IMR-90 (cell line): ENCODE data around the gene GLT1D1. TPM values are rescaled to one million over a fixed set of nuclear protein-coding genes. Genes with fewer than 3 reads are reported as not detected.

Experiments used
- ATAC-seq: fragments of 200-7000 bp; cut with Tn5 transposase; 2 replicates; pipeline ENCODE4 v1.9.1; 2020; ENCODE audit warnings: low read depth, mild to moderate bottlenecking, moderate library complexity
- BruUV-seq: library from RNA; stranded (reverse); fragments of 400-500 nt; replicated peaks from 2 replicates; lab custom pipeline; 2021; lab: Mats Ljungman, UMichigan
- CTCF ChIA-PET: fragments of 300-600 bp; formaldehyde crosslinking; extraction: SDS; loops from one replicate; lab custom pipeline; 2021; ENCODE audit warnings: antibody characterized with exemption; lab: Yijun Ruan, JAX
- POLR2A ChIA-PET: fragments of 300-600 bp; sonication (Branson Sonifier 250); formaldehyde crosslinking; loops from one replicate; lab custom pipeline; 2022; ENCODE audit warnings: antibody characterized with exemption; ENCODE audit not compliant: unreplicated experiment; lab: Charles Lee
- DNase-seq: peaks from one replicate; pipeline ENCODE4 v3.0.0; 2013
- H2AFZ ChIP-seq: replicated peaks from 2 replicates; pipeline ENCODE3; 2013; ENCODE audit warnings: low read length, mild to moderate bottlenecking; ENCODE audit not compliant: poor library complexity
- H2AK5ac ChIP-seq: 2 replicates; pipeline ENCODE4 v1.6.1; 2013; ENCODE audit warnings: low read depth, low read length, inconsistent platforms
- H2AK9ac ChIP-seq: replicated peaks from 2 replicates; pipeline ENCODE3; 2013; ENCODE audit warnings: mild to moderate bottlenecking, low read depth, low read length, moderate library complexity; ENCODE audit not compliant: poor library complexity
- H2BK120ac ChIP-seq: 2 replicates; pipeline ENCODE4 v1.6.1; 2013; ENCODE audit warnings: low read depth, low read length, inconsistent platforms
- H2BK15ac ChIP-seq: 3 replicates; pipeline ENCODE4 v1.6.1; 2013; ENCODE audit warnings: low read depth, low read length, inconsistent platforms
- H2BK20ac ChIP-seq: 2 replicates; pipeline ENCODE4 v1.6.1; 2013; ENCODE audit warnings: low read depth, mild to moderate bottlenecking, inconsistent platforms, low read length, moderate library complexity
- H2BK5ac ChIP-seq: 2 replicates; pipeline ENCODE4 v1.6.1; 2013; ENCODE audit warnings: mild to moderate bottlenecking, low read depth, low read length, inconsistent platforms; ENCODE audit not compliant: poor library complexity, severe bottlenecking
- H3K14ac ChIP-seq: replicated peaks from 2 replicates; pipeline ENCODE4 v1.6.1; 2013; ENCODE audit warnings: low read depth, low read length, inconsistent platforms
- H3K18ac ChIP-seq: 2 replicates; pipeline ENCODE4 v1.6.1; 2013; ENCODE audit warnings: low read depth, low read length, control low read depth
- H3K23ac ChIP-seq: 2 replicates; pipeline ENCODE4 v1.6.1; 2013; ENCODE audit warnings: low read depth, low read length, inconsistent platforms
- H3K27ac ChIP-seq: 2 replicates; pipeline ENCODE4 v1.5.1; 2013; ENCODE audit warnings: mild to moderate bottlenecking, control low read depth, low read length; ENCODE audit not compliant: insufficient read depth
- H3K27me3 ChIP-seq: 2 replicates; pipeline ENCODE4 v1.6.1; 2013; ENCODE audit warnings: low read length; ENCODE audit not compliant: control insufficient read depth, insufficient read depth
- H3K36me3 ChIP-seq: 2 replicates; pipeline ENCODE4 v1.6.1; 2013; ENCODE audit warnings: low read length, mixed read lengths; ENCODE audit not compliant: control insufficient read depth, insufficient read depth
- H3K4ac ChIP-seq: 2 replicates; pipeline ENCODE4 v1.6.1; 2013; ENCODE audit warnings: low read depth, low read length, inconsistent platforms
- H3K4me1 ChIP-seq: 2 replicates; pipeline ENCODE4 v1.6.1; 2013; ENCODE audit warnings: low read length, mixed read lengths; ENCODE audit not compliant: control insufficient read depth, insufficient read depth
- H3K4me2 ChIP-seq: 2 replicates; pipeline ENCODE4 v1.6.1; 2013; ENCODE audit warnings: low read depth, mild to moderate bottlenecking, control low read depth, low read length, moderate library complexity
- H3K4me3 ChIP-seq: 2 replicates; pipeline ENCODE4 v1.5.1; 2013; ENCODE audit warnings: low read depth, mild to moderate bottlenecking, control low read depth, low read length, moderate library complexity; ENCODE audit not compliant: insufficient read depth
- H3K56ac ChIP-seq: 2 replicates; pipeline ENCODE4 v1.6.1; 2013; ENCODE audit warnings: low read length, inconsistent platforms; ENCODE audit not compliant: insufficient read depth; ENCODE audit errors: extremely low read depth
- H3K79me1 ChIP-seq, 2 experiments: 2 replicates each; pipeline ENCODE4 v1.6.1; 2013; ENCODE audit warnings: low read length in 2 of 2, inconsistent platforms in 1 of 2, low read depth in 1 of 2
- H3K9ac ChIP-seq: 2 replicates; pipeline ENCODE4 v1.6.1; 2013; ENCODE audit warnings: low read depth, low read length, control low read depth
- H3K9me1 ChIP-seq: 2 replicates; pipeline ENCODE4 v1.6.1; 2013; ENCODE audit warnings: low read length, inconsistent platforms; ENCODE audit not compliant: insufficient read depth
- H3K9me3 ChIP-seq: 2 replicates; pipeline ENCODE4 v1.6.1; 2013; ENCODE audit warnings: low read length; ENCODE audit not compliant: control insufficient read depth, insufficient read depth
- H4K20me1 ChIP-seq: 2 replicates; pipeline ENCODE4 v1.6.1; 2013; ENCODE audit warnings: low read length, inconsistent platforms; ENCODE audit not compliant: insufficient read depth
- H4K5ac ChIP-seq: 2 replicates; pipeline ENCODE4 v1.6.1; 2013; ENCODE audit warnings: mild to moderate bottlenecking, low read depth, low read length, control low read depth
- H4K8ac ChIP-seq, 2 experiments: 2 replicates each; pipeline ENCODE4 v1.6.1; 2013; ENCODE audit warnings: low read depth in 2 of 2, low read length in 2 of 2, control low read depth in 1 of 2, inconsistent platforms in 1 of 2
- H4K91ac ChIP-seq: 2 replicates; pipeline ENCODE4 v1.6.1; 2013; ENCODE audit warnings: low read depth, low read length, inconsistent platforms; ENCODE audit not compliant: insufficient read depth
- CHD1 ChIP-seq: IDR thresholded peaks from 2 replicates; pipeline ENCODE4 v1.6.1; 2012; ENCODE audit warnings: low read depth, low read length, improper control_type of control experiment
- MAFK ChIP-seq: IDR thresholded peaks from 2 replicates; pipeline ENCODE4 v1.6.1; 2012; ENCODE audit warnings: low read depth, low read length, improper control_type of control experiment
- MAZ ChIP-seq: IDR thresholded peaks from 2 replicates; pipeline ENCODE4 v1.6.1; 2012; ENCODE audit warnings: low read depth, mild to moderate bottlenecking, low read length, improper control_type of control experiment, moderate library complexity, borderline replicate concordance
- MXI1 ChIP-seq: IDR thresholded peaks from 2 replicates; pipeline ENCODE4 v1.6.1; 2012; ENCODE audit warnings: low read depth, mild to moderate bottlenecking, low read length, moderate library complexity, borderline replicate concordance
- RAD21 ChIP-seq: IDR thresholded peaks from 2 replicates; pipeline ENCODE4 v1.6.1; 2012; ENCODE audit warnings: low read length, improper control_type of control experiment
- WGBS, 2 experiments: methylation state at CpG; one replicate each; pipeline versions ENCODE4 v1.1.5 to v1.1.7; 2013; ENCODE audit warnings: missing lambda C conversion rate in 2 of 2; ENCODE audit not compliant: insufficient read length in 1 of 2; ENCODE audit errors: extremely low coverage in 2 of 2; 5-methylcytosine and 5-hydroxymethylcytosine counted together
- dilution Hi-C: fragments of 300-500 bp; cut with HindIII; formaldehyde crosslinking; loops from one replicate; pipeline ENCODE4 v1.14.3; 2018; ENCODE audit warnings: low sequenced_read_pairs; ENCODE audit not compliant: unreplicated experiment
- in situ Hi-C: fragments of 300-500 bp; cut with MboI; formaldehyde crosslinking; loops from 3 replicates; pipeline ENCODE4 v1.14.3; 2019; ENCODE audit warnings: low sequenced_read_pairs, inconsistent platforms, mixed read lengths
- intact Hi-C: fragments of 100-400 bp; cut with micrococcal nuclease; formaldehyde crosslinking; loops from 2 replicates; pipeline ENCODE4 v1.10.0; 2022
- polyA plus RNA-seq, 3 experiments: library from polyadenylated mRNA; depleted of rRNA; stranded (reverse); fragments of >200 nt; gene quantifications; 2 replicates each; pipeline ENCODE4 v1.2.3, GENCODE V29; 2012; ENCODE audit warnings: low replicate concordance in 1 of 3
- total RNA-seq: library from RNA; depleted of rRNA; stranded (reverse); fragments of >200 nt; gene quantifications from 2 replicates; pipeline ENCODE4 v1.2.3, GENCODE V29; 2012
- TF ChIP-seq, protein P1 (sequence below): conservative IDR thresholded peaks from 2 replicates; pipeline ENCODE4 v1.5.1; 2012; ENCODE audit warnings: mild to moderate bottlenecking, low read depth, low read length, improper control_type of control experiment

Gene GLT1D1
- total and polyA plus RNA-seq, 2 of the 4 experiments (the other 2 are of a cell fraction): not detected

DNA sequence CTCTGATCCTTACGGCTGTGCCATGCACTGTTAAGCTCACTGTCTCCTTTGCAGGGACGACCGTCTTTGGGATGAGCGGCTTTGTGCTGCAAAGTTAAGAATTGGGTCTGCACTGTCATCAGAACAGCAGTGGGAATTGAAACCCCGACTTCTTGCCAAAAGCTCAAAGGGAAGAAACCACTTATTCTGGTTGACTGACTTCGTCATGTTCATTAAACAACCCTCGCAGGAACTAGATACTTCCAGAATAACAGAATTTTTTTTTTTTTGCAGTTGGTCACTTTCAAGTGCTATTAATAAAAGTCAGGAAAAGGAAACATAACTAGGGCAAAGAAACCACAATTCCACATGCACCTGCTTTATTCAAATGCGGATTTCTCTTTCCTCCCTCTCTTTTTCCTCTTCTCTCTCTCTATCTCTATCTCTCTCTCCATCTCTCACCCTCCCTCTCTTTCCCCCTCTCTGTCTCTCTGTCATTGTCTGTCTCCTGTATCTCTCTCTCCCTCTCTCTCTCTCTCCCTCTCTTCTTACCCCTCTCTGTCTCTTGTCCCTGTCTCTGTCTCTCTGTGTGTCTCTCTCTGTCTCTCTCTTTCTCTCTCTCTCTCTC is 12.3 kb upstream of the GLT1D1 start:
- H2BK5ac ChIP-seq: no peak overlapping the region
- no peak overlapping the region for H4K5ac ChIP-seq
- ATAC-seq (no peak), DNase-seq (no peak)
- no peak overlapping the region for H2BK120ac ChIP-seq
- no peaks in the 10 kb centered on the region; the same call in 1 of the 2 replicates for H3K9me3 ChIP-seq
- WGBS, 2 experiments: 38% methylated on average over 2 of the region's 8 CpGs; no CpG with 5 or more reads in 1 of the 2 experiments
- dilution Hi-C loops: no loop called here
- no peaks in the 10 kb centered on the region for H3K9me1 ChIP-seq
- no peak overlapping the region for H3K4me2 ChIP-seq
- BruUV-seq: no TSS peak
- H3K4me3 ChIP-seq: no peak overlapping the region
- no peak overlapping the region for H3K14ac ChIP-seq
- no peak overlapping the region for H3K27ac ChIP-seq
- no peak overlapping the region for H3K4ac ChIP-seq
- no peaks in the 10 kb centered on the region for H4K20me1 ChIP-seq
- no peaks in the 10 kb centered on the region for H3K36me3 ChIP-seq
- no peaks in the 10 kb centered on the region for H3K27me3 ChIP-seq
- H4K91ac ChIP-seq: no peak overlapping the region
- H3K23ac ChIP-seq: no peak overlapping the region
- no peak overlapping the region for H2BK15ac ChIP-seq
- in situ Hi-C loops: no loop called here
- no peak overlapping the region for H2AK5ac ChIP-seq
- no peak overlapping the region for H2AFZ ChIP-seq
- ChIA-PET CTCF (no interaction called here), POLR2A (no interaction called here)
- H4K8ac ChIP-seq: no peak overlapping the region
- H3K4me1 ChIP-seq: no peaks in the 10 kb centered on the region
- H3K18ac ChIP-seq: no peak overlapping the region
- H3K56ac ChIP-seq: no peak overlapping the region
- H2BK20ac ChIP-seq: no peak overlapping the region
- H3K79me1 ChIP-seq: no peaks in the 10 kb centered on the region
- no peak overlapping the region for H3K9ac ChIP-seq
- intact Hi-C loops: no loop called here
- no peak overlapping the region for H2AK9ac ChIP-seq
- TF ChIP-seq RAD21 (no peak), CHD1 (no peak), MAFK (no peak), MXI1 (no peak), MAZ (no peak)
- TF ChIP-seq, protein P1, sequence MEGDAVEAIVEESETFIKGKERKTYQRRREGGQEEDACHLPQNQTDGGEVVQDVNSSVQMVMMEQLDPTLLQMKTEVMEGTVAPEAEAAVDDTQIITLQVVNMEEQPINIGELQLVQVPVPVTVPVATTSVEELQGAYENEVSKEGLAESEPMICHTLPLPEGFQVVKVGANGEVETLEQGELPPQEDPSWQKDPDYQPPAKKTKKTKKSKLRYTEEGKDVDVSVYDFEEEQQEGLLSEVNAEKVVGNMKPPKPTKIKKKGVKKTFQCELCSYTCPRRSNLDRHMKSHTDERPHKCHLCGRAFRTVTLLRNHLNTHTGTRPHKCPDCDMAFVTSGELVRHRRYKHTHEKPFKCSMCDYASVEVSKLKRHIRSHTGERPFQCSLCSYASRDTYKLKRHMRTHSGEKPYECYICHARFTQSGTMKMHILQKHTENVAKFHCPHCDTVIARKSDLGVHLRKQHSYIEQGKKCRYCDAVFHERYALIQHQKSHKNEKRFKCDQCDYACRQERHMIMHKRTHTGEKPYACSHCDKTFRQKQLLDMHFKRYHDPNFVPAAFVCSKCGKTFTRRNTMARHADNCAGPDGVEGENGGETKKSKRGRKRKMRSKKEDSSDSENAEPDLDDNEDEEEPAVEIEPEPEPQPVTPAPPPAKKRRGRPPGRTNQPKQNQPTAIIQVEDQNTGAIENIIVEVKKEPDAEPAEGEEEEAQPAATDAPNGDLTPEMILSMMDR: no peak
